GM12864 (cell line): ENCODE measurements around the gene ESRRA.

Experiments used
- DNase-seq: peaks from one replicate; pipeline ENCODE4 v3.0.0-alpha.2; 2011; ENCODE audit warnings: low read depth
- H3K4me3 ChIP-seq: 2 replicates; pipeline ENCODE4 v1.5.1; 2011; ENCODE audit warnings: mild to moderate bottlenecking, low read depth, low read length, control low read depth
- TF ChIP-seq, protein P1 (sequence below): IDR thresholded peaks from 2 replicates; pipeline ENCODE4 v1.5.1; 2011; ENCODE audit warnings: low read depth, mild to moderate bottlenecking, moderate library complexity, low read length, control low read depth, inconsistent platforms; ENCODE audit errors: missing control alignments

Gene ESRRA

DNA sequence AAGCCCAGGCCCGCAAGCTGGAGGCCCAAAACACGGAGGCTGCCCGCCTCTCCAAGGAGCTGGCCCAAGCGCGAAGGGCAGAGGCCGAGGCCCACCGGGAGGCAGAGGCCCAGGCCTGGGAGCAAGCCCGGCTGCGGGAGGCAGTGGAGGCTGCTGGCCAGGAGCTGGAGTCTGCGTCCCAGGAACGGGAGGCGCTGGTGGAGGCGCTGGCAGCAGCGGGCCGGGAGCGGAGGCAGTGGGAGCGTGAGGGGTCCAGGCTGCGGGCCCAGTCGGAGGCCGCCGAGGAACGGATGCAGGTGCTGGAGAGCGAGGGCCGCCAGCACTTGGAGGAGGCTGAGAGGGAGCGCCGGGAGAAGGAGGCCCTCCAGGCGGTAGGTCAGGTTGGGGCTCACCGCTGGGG lies 39.5 kb downstream of the ESRRA start:
- TF ChIP-seq, protein P1, sequence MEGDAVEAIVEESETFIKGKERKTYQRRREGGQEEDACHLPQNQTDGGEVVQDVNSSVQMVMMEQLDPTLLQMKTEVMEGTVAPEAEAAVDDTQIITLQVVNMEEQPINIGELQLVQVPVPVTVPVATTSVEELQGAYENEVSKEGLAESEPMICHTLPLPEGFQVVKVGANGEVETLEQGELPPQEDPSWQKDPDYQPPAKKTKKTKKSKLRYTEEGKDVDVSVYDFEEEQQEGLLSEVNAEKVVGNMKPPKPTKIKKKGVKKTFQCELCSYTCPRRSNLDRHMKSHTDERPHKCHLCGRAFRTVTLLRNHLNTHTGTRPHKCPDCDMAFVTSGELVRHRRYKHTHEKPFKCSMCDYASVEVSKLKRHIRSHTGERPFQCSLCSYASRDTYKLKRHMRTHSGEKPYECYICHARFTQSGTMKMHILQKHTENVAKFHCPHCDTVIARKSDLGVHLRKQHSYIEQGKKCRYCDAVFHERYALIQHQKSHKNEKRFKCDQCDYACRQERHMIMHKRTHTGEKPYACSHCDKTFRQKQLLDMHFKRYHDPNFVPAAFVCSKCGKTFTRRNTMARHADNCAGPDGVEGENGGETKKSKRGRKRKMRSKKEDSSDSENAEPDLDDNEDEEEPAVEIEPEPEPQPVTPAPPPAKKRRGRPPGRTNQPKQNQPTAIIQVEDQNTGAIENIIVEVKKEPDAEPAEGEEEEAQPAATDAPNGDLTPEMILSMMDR = no peak
- no peak overlapping the region for H3K4me3 ChIP-seq

GRCh38 chr11:64347193-64347867 lies 42.0 kb downstream of the ESRRA start:
- H3K4me3 ChIP-seq = no peak overlapping the region
- no peak for DNase-seq
- TF ChIP-seq, protein P1 = no peak

More for the DNA sequence above, 39.5 kb downstream of the ESRRA start:
- no peak for DNase-seq

GRCh38 chr11:64348383-64349024 lies 43.2 kb downstream of the ESRRA start:
- no peak for DNase-seq
- no peak overlapping the region for H3K4me3 ChIP-seq

GRCh38 chr11:64349025-64349387 lies 43.7 kb downstream of the ESRRA start:
- DNase-seq = no peak
- TF ChIP-seq, protein P1 = no peak
- no peak overlapping the region for H3K4me3 ChIP-seq

More at GRCh38 chr11:64348383-64349024, 43.2 kb downstream of the ESRRA start:
- TF ChIP-seq, protein P1 = no peak

GRCh38 chr11:64349404-64349803 lies 44.1 kb downstream of the ESRRA start:
- DNase-seq = no peak
- H3K4me3 ChIP-seq = no peak overlapping the region
- TF ChIP-seq, protein P1 = no peak

GRCh38 chr11:64351136-64351631 lies 45.9 kb downstream of the ESRRA start:
- no peak for DNase-seq
- H3K4me3 ChIP-seq = no peak overlapping the region
- TF ChIP-seq, protein P1 = no peak
